ENCODE results near the gene PLEKHO1.
"Not testable (repeated sequence)": the region's sequence is repeated elsewhere in the genome, so short reads cannot be mapped to it uniquely, and the experiment has no call there.

PLEKHO1 gene

DNA sequence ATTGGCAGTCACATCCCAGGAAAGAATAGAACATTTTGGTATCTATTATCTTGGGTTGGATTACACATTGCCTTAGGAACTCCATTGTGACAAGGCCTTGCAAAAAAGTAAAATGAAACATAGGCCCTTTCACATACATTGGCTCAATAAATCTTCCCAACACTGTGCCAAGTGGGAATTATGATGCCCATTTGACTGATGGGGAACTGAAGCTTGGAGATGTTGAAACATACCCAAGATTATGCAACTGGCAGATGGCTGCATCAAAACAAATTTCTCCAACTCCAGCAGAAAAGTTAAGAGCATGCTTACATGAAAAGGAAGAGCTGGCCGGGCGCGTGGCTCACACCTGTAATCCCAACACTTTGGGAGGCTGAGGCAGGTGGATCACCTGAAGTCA, 26.9 kb downstream of the PLEKHO1 start:
- no peak for DNase-seq

DNA sequence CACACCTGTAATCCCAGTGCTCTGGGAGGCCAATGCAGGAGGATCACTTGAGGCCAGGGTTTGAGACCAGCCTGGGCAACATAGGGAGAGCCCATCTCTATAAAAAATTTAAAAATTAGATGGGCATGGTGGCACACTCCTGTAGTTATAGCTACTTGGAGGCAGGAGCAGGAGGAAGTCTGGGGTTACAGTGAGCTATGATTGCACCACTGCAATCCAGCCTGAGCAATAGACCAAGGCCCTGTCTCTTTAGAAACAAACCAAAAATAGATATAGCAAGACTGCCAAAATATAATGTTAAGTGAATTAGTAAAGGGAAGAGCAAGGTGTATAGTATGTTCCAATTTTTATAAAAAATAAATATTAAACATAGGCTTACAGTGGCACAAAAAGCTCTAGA, 28.8 kb downstream of the PLEKHO1 start:
- no peak for DNase-seq

DNA sequence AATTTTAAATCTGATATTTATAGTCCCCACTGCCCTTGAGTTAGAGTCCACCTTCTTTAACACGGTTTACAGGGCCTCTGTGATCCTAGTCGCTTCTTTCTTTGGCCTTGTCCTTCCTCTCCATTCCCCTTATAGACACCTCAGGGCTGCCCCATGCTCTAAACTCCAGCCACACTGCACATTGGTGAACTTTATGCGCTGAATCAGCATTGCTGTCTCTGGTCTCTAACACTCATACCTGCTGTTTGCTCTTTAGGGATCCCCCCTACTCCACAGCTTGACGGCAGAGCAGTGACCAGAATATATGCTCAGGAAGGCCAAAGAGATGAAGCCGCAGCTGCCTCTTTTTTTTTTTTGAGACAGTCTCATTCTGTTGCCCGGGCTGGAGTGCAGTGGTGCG, 30.2 kb downstream of the PLEKHO1 start:
- DNase-seq, result no peak

DNA sequence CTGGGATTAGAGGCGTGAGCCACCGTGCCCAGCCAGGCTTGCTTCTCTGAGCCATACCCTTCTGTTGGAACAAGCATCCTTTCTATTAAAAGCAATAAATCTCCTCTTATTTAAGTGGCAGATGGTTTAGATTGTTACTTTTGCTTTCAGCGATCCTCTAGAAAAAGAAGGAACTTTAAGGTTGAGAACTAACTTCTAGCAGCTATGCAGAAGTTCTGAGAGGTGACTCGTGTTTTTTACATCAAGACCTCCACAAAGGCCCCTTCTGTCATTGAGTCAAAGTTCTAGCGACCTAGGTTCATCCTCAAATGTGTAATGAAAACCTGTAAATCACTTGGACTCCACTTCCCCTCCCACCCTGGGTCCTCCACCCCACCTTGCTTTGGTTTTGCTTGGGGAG, 30.8 kb downstream of the PLEKHO1 start:
- DNase-seq, result no peak

DNA sequence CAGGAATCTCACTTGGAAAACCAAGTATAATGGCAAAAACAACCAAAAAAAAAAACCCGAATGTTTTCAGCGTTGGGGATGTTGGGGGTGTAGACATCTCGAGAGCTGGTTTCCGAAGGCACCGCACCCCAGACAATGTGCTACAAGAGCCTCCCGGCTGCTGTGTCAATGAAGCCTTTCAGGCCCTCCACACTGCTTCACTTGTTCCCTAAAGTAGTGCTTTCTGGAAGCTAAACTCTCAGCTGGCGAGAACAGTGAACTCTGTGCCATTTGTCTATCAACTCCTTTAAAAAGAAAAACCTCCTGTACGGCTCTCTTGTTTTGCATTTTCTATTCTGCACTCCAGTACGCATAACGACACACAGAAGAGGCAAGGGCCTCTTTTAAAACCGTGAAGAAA, 32.5 kb downstream of the PLEKHO1 start:
- no peak for DNase-seq

DNA sequence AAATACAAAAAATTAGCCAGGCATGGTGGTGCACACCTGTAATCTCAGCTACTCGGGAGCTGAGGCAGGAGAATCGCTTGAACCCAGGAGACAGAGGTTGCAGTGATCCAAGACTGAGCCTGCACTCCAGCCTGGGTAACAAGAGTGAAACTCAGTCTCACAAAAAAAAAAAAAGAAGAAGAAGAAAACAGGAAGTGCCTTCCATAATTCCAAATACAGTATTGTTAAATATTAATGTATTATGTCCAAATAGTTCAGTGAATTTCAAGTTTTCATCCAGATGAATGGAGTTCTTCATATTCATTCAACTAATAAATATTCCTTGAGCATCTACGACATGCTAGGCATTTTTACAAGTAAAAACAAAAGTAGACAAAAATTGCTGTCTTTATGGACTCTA, 33.3 kb downstream of the PLEKHO1 start:
- DNase-seq, result no peak

DNA sequence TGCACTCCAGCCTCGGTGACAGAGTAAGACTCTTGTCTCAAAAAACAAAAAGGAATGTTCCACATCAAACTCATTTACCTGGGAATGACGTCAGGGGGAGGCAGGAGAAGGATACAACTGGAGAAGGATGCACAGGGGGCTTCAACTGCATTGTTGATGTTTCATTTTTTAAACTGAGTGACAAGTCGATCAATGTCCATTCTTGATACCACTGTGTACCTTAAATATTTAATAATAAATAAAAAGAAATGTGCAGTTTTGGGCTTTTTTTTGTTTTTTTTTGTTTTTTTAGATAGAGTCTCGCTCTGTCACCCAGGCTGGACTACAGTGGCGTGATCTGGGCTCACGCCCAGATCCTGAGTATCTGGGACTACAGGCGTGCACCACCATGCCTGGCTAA, 35.8 kb downstream of the PLEKHO1 start:
- no peak for DNase-seq

DNA sequence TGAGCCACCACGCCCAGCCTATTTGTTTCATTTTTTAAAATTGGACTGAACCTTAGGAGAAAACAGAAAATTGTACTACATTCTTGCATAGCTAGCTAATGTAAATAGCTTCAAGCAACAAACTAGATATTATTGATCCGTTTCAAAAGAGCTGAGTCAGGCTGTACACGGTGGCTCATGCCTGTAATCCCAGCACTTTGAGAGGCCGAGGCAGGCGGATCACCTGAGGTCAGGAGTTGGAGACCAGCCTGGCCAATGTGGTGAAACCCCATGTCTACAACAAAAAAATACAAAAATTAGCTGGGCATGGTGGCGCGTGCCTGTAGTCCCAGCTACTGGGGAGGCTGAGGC, 36.7 kb downstream of the PLEKHO1 start:
- DNase-seq, result not testable (repeated sequence)

DNA sequence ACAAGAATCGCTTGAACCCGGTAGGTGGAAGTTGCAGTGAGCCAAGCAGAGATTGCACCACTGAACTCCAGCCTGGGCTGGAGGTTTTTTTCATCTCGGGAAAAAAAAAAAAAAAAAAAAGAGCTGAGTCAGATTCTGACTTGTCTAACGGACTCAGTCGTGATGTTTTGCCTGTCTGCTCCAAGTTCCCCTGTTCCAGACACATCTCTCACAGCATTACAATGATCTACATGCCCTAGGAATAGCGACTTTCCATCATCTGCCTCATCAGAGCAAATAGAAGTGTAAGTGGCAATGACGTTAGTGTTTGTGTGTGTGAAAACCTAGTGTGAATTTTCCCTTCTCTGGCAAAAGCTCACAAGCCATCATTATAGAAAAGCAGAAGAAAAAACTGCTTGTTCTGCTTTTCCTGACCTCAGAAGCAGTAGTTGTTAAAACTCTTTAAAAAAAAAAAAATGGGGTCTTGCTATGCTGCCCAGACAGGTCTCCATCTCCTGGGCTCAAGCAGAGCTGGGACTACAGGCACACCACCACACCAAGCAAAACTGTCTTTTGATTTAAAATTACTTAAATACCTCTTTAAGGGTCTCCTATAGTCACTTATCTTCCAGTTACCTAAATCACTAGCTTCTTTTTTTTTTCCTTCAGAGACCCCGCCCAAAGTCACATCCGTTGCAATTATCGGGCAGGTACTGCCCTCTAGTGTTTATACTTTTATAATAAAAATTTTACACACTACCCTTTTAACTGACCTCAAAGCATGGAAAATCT, 37.3 kb downstream of the PLEKHO1 start:
- DNase-seq, result peak; percentile 49

DNA sequence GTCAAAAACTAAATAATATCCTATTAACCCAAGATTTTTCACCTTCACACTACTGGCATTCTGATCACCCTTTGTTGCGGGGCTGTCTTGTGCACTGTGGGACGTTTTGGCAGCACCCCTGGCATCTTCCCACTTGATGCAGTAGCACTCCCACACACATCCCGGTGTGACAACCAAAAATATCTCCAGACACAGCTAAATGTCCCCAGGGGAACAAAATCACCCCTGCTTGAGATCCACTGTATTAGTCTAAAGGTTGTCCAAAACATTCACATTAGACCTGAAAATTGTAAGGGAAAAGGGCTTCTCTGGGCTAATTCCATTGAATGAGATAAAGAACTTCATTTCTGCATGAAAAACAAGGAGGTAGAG, 37.8 kb downstream of the PLEKHO1 start:
- no peak for DNase-seq

DNA sequence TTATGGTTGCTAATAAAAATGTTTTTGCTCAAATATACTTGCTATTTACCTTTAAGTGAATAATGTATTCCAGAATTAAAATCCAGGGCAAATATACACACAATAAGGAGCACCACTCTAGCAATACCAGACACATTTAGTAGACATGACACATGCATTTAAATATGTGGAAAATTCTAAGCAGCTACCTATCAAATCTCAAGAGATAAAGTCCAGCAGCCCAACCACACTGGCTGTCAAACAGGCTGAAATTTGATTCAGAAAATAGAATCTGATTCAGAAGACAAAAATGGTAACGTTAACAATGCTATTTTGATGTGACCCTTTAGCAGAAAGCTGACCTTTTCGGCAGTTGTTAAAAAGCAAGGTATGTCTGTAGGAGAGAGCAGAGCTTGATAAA, 42.3 kb downstream of the PLEKHO1 start:
- no peak for DNase-seq

DNA sequence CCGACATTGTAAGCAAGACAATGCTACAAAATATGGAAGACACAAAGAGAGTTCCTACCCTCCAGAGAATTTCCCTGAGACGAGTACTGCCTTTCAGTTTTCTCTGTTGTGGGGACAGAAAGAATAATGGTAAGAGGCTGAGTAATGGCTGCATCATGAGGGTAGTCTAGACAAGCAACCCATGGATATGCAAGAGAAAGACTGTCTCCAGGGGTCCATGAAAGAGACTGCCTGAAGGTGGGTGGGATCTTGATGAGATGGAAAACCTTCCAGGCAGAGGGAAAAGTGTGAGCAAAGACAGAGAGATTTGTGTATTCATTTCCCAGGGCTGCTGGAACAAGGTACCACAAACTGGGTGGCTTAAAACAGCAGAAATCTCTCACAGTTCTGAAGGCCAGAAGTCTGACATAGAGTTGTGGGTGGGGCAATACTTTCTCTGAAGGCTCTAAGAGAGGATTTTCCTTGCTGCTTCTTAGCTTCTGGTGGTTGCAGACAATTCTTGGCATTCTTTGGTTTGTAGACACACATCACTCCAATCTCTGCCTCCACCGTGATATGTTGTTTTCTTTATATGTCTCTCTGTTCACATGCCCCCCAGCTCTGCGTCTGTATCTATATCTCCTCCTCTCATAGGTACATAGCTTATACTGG, 44.8 kb downstream of the PLEKHO1 start:
- no peak for DNase-seq

DNA sequence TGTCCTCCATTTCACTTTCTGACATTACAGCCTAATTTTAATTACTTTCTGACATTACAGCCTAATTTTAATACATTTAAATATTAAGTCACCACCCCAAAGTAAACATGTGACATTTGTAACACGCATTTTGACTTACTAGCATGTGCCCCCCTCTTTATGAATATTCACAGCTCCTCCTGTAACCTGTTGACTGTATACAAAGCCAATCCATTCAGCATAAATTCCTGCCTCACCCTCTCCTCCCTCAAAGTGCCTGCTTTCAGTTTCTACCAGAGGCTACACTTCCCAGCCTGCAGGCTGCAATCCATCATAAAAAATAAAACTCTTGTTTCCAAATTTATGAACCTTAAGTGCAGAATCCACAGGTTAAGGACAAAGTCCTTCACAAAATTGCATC, 46.7 kb downstream of the PLEKHO1 start:
- DNase-seq, result no peak

DNA sequence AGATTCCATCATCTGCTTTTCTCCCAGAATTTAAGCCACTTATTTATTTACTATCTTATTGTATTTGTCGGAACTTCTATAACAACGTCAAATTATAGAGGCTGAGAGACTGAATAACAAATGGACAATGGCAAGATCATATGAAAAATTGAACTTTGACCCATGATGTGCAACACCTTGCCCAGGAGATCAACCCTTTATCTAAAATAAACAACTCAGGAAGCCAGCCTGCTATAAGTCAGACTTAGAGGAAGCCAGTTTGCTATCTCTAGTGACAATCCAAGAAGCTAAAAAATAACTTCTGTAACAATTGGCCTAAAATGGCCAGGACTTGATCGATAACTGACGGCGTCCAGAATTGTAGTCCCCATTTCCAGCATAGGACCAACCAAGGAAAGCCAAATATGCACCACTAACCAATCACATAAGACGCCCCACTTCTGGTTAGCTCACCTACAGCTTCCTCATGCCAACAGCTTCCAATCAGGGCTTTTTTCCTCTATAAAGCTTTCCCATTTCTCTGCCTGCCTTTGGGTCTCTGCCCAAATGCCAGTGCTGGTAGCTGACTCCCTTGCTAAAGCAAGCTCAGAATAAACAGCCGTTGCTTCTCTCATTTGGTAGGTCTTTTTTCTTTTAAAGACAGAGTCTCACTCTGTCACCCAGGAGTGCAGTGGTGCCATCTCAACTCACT, 57.7 kb downstream of the PLEKHO1 start:
- no peak for DNase-seq

DNA sequence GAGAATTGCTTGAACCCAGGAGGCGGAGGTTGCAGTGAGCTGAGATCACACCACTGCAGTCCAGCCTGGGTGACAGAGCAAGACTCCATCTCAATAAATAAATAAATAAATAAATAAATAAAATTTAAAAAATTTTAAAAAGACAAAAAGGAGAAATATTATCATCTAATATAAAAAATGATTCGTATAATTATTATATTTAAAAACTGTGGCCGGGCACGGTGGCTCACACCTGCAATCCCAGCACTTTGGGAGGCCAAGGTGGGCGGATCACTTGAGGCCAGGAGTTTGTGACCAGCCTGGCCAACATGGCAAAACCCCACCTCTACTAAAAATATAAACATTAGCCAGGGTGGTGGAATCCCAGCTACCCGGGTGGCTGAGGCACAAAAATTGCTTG, 58.7 kb downstream of the PLEKHO1 start:
- DNase-seq, result not testable (repeated sequence)
